GM21390 (cell line): Measurements from ENCODE around the gene KCNJ12.
"Not testable (repeated sequence)": the region's sequence is repeated elsewhere in the genome, so short reads cannot be mapped to it uniquely, and the experiment has no call there.

Experiments used
- ATAC-seq: cut with Tn5 transposase; IDR thresholded peaks from one replicate; pipeline ENCODE4 v1.9.1; 2021; ENCODE audit not compliant: unreplicated experiment

The KCNJ12 gene

GRCh38 chr17:21376081-21376758, at the start of gene KCNJ12:
KCNJ12 (plus strand) TSS chr17:21376357; CDS start chr17:21415343, 38,986 bp downstream.
- ATAC-seq, result no peak

- ATAC-seq, result peak; percentile 39
Measured at GRCh38 chr17:21327921-21328320, 48.2 kb upstream of the KCNJ12 start.

GRCh38 chr17:21328778-21329177, 47.4 kb upstream of the KCNJ12 start:
- not testable (repeated sequence) for ATAC-seq

- no peak for ATAC-seq
Measured at GRCh38 chr17:21330436-21331160, 45.6 kb upstream of the KCNJ12 start.

- not testable (repeated sequence) for ATAC-seq
Measured at GRCh38 chr17:21336541-21337294, 39.4 kb upstream of the KCNJ12 start.

- ATAC-seq, result not testable (repeated sequence)
Measured at GRCh38 chr17:21337981-21338625, 38.1 kb upstream of the KCNJ12 start.

- no peak for ATAC-seq
Measured at GRCh38 chr17:21339011-21339410, 37.1 kb upstream of the KCNJ12 start.

- ATAC-seq, result not testable (repeated sequence)
Measured at GRCh38 chr17:21339571-21339970, 36.6 kb upstream of the KCNJ12 start.

GRCh38 chr17:21340407-21340806, 35.8 kb upstream of the KCNJ12 start:
- not testable (repeated sequence) for ATAC-seq

GRCh38 chr17:21341279-21341678, 34.9 kb upstream of the KCNJ12 start:
- not testable (repeated sequence) for ATAC-seq

- not testable (repeated sequence) for ATAC-seq
Measured at GRCh38 chr17:21341925-21342540, 34.1 kb upstream of the KCNJ12 start.

- ATAC-seq, result not testable (repeated sequence)
Measured at GRCh38 chr17:21343061-21343949, 32.9 kb upstream of the KCNJ12 start.

GRCh38 chr17:21344801-21345200, 31.4 kb upstream of the KCNJ12 start:
- not testable (repeated sequence) for ATAC-seq

GRCh38 chr17:21345236-21345635, 30.9 kb upstream of the KCNJ12 start:
- no peak for ATAC-seq

GRCh38 chr17:21346107-21346506, 30.1 kb upstream of the KCNJ12 start:
- not testable (repeated sequence) for ATAC-seq

GRCh38 chr17:21346651-21347250, 29.4 kb upstream of the KCNJ12 start:
- ATAC-seq, result not testable (repeated sequence)

- not testable (repeated sequence) for ATAC-seq
Measured at GRCh38 chr17:21347660-21348059, 28.5 kb upstream of the KCNJ12 start.

- peak; percentile 55 for ATAC-seq
Measured at GRCh38 chr17:21348081-21348925, 27.9 kb upstream of the KCNJ12 start.
